Endothelial cell of umbilical vein (primary cell): ENCODE measurements around the gene GALNT17. TPM values are rescaled to one million over a fixed set of nuclear protein-coding genes. Genes with fewer than 3 reads are reported as not detected.

Experiments used
- BruUV-seq: library from RNA; stranded (reverse); fragments of 400-500 nt; replicated peaks from 2 replicates; lab custom pipeline; 2021; lab: Mats Ljungman, UMichigan
- CTCF ChIA-PET: fragments of 300-600, 350-600 bp; sonication (Branson Sonifier 250); formaldehyde crosslinking; loops from one replicate; lab custom pipeline; 2021; ENCODE audit warnings: antibody characterized with exemption, inconsistent platforms; lab: Charles Lee
- POLR2A ChIA-PET: fragments of 300-600, 350-600 bp; sonication (Branson Sonifier 250); formaldehyde crosslinking; loops from one replicate; lab custom pipeline; 2021; ENCODE audit warnings: antibody characterized with exemption, inconsistent platforms; lab: Charles Lee
- DNase-seq: peaks from one replicate; pipeline ENCODE4 v3.0.0-alpha.2; 2011; ENCODE audit warnings: low read depth, low spot score
- FAIRE-seq: peaks from 2 replicates; lab custom pipeline; 2011; peaks lifted over from hg19 to GRCh38; lab: Jason Lieb, UNC
- H2AFZ ChIP-seq: 2 replicates; pipeline ENCODE4 v1.6.0; 2012; ENCODE audit warnings: low read depth, low read length, control low read depth, inconsistent platforms
- H3K27ac ChIP-seq: 2 replicates; pipeline ENCODE4 v1.5.1; 2011; ENCODE audit warnings: low read depth, mild to moderate bottlenecking, control low read depth, low read length, moderate library complexity; ENCODE audit not compliant: insufficient read depth
- H3K27me3 ChIP-seq, 2 experiments: 2 replicates each; pipeline versions ENCODE4 v1.6.0 to v1.6.1; 2011; ENCODE audit warnings: low read length in 2 of 2, mixed read lengths in 1 of 2; ENCODE audit not compliant: control insufficient read depth in 2 of 2, insufficient read depth in 2 of 2
- H3K36me3 ChIP-seq, 2 experiments: 2 replicates in 1 of 2; 3 replicates in 1 of 2; pipeline ENCODE4 v1.5.1; 2011; ENCODE audit warnings: low read length in 2 of 2, mild to moderate bottlenecking in 1 of 2, moderate library complexity in 1 of 2; ENCODE audit not compliant: control insufficient read depth in 2 of 2, insufficient read depth in 2 of 2; ENCODE audit errors: extremely low read depth in 1 of 2
- H3K4me1 ChIP-seq: 3 replicates; pipeline ENCODE4 v1.5.1; 2011; ENCODE audit warnings: mild to moderate bottlenecking, low read length; ENCODE audit not compliant: control insufficient read depth, insufficient read depth; ENCODE audit errors: extremely low read depth
- H3K4me2 ChIP-seq: 2 replicates; pipeline ENCODE4 v1.6.1; 2011; ENCODE audit warnings: low read length, control low read depth, mixed read lengths; ENCODE audit not compliant: insufficient read depth
- H3K4me3 ChIP-seq, 3 experiments: fragments of 200-600 bp in 1 of 3; sonication (generic), shearing (Covaris generic) in 1 of 3; replicated peaks in 1 of 3; 2 replicates each; pipeline ENCODE4 v1.5.1; 2011 to 2016; ENCODE audit warnings: control low read depth in 3 of 3, low read length in 3 of 3, mild to moderate bottlenecking in 2 of 3, inconsistent platforms in 1 of 3, low read depth in 1 of 3, moderate library complexity in 1 of 3; ENCODE audit not compliant: insufficient read depth in 1 of 3
- H3K79me2 ChIP-seq: 2 replicates; pipeline ENCODE4 v1.6.0; 2012; ENCODE audit warnings: low read length, inconsistent platforms; ENCODE audit not compliant: control insufficient read depth, insufficient read depth
- H3K9ac ChIP-seq: replicated peaks from 2 replicates; pipeline ENCODE3; 2011; ENCODE audit warnings: low read length, control low read depth; ENCODE audit not compliant: insufficient read depth; ENCODE audit errors: extremely low read depth
- H3K9me1 ChIP-seq: replicated peaks from 3 replicates; pipeline ENCODE4 v1.6.0; 2011; ENCODE audit warnings: mild to moderate bottlenecking, low read length; ENCODE audit not compliant: control insufficient read depth, insufficient read depth; ENCODE audit errors: extremely low read depth
- H3K9me3 ChIP-seq: replicated peaks from 2 replicates; pipeline ENCODE4 v1.5.1; 2012; ENCODE audit warnings: low read length, inconsistent platforms; ENCODE audit not compliant: control insufficient read depth, insufficient read depth
- H4K20me1 ChIP-seq: replicated peaks from 2 replicates; pipeline ENCODE3; 2011; ENCODE audit warnings: mild to moderate bottlenecking, low read length; ENCODE audit not compliant: control insufficient read depth, insufficient read depth; ENCODE audit errors: extremely low read depth
- CTCF ChIP-seq, 2 donors: IDR thresholded peaks; 1 replicate in 1 of 2; 2 replicates in 1 of 2; pipeline ENCODE4 v1.5.1; 2011; ENCODE audit warnings: low read length in 2 of 2, mild to moderate bottlenecking in 2 of 2, moderate library complexity in 2 of 2, control low read depth in 1 of 2, inconsistent platforms in 1 of 2, low read depth in 1 of 2; ENCODE audit not compliant: insufficient read depth in 1 of 2; ENCODE audit errors: extremely low read depth in 1 of 2
- EZH2 ChIP-seq: IDR thresholded peaks from 2 replicates; pipeline ENCODE4 v1.6.1; 2012; ENCODE audit warnings: borderline replicate concordance, low read depth, mild to moderate bottlenecking, moderate library complexity, low read length, inconsistent platforms; ENCODE audit not compliant: severe bottlenecking
- GATA2 ChIP-seq: IDR thresholded peaks from 2 replicates; pipeline ENCODE4 v1.7.0; 2011; ENCODE audit warnings: low read depth, mild to moderate bottlenecking, moderate library complexity, mixed read lengths, low read length; ENCODE audit not compliant: insufficient read length, insufficient read depth
- JUN ChIP-seq: IDR thresholded peaks from 2 replicates; pipeline ENCODE4 v1.6.1; 2011; ENCODE audit warnings: borderline replicate concordance, low read depth; ENCODE audit not compliant: insufficient read length, insufficient read depth
- MAX ChIP-seq: IDR thresholded peaks from 2 replicates; pipeline ENCODE4 v1.6.1; 2011; ENCODE audit not compliant: insufficient read depth, insufficient read length
- MYC ChIP-seq: IDR thresholded peaks from one replicate; pipeline ENCODE4 v1.6.1; 2011; ENCODE audit warnings: mild to moderate bottlenecking, low read depth, low read length
- POLR2A ChIP-seq: IDR thresholded peaks from 2 replicates; pipeline ENCODE4 v1.6.1; 2012; ENCODE audit warnings: low read depth, mild to moderate bottlenecking, control low read depth, low read length
- POLR2AphosphoS5 ChIP-seq: IDR thresholded peaks from 2 replicates; pipeline ENCODE4 v1.6.1; 2012; ENCODE audit warnings: low read depth, mild to moderate bottlenecking, control low read depth, low read length, moderate library complexity; ENCODE audit not compliant: insufficient read depth
- dilution Hi-C: fragments of 300-500 bp; cut with MboI; formaldehyde crosslinking; loops from one replicate; pipeline ENCODE4 v1.15.0; 2019; ENCODE audit warnings: low sequenced_read_pairs; ENCODE audit not compliant: extremely low pct_ligation_motif_present
- intact Hi-C: fragments of 100-400 bp; cut with micrococcal nuclease; formaldehyde crosslinking; loops from one replicate; pipeline ENCODE4 v1.10.0; 2022
- polyA plus RNA-seq, 4 experiments: library from polyadenylated mRNA; depleted of rRNA in 3 of 4; stranded (reverse) in 3 of 4; unstranded in 1 of 4; fragments of >200 nt; gene quantifications; 2 replicates each; pipeline versions ENCODE4 v1.2.1 to v1.2.3, GENCODE V29; 2011 to 2012; ENCODE audit warnings: missing spikeins in 1 of 4
- total RNA-seq: library from RNA; stranded (reverse); gene quantifications from 2 replicates; pipeline ENCODE4 v1.2.3, GENCODE V29; 2021

The GALNT17 gene
- total and polyA plus RNA-seq, 2 donors (not counting 3 experiments of a cell fraction or from before 2014, with no cell fraction given) = not detected

DNA sequence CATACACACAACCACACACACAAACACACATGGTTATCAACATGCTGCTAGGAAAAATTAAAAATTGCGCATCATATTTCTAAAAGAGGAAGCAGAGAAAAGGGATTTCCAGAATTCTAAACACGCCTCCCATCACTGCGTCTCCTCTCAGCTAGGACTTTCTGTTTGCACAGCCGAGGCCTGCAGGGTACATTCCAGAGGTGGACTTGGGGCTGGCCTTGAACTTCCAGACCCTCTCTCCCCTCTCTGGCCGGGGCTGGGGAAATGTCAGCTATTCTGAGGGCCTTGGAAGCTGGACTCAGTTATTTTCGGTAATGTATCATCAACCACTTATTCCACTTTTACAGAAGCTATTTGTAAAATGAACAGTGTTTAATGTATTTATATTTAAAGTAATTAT is 168.7 kb downstream of the GALNT17 start:
- Histone ChIP-seq H3K79me2 (no peaks in the 10 kb centered on the region), H3K9me3 (peaks cover 2% of the 10 kb centered on the region), H3K9ac (no peak overlapping the region), H3K4me1 (no peaks in the 10 kb centered on the region), H3K27ac (no peak overlapping the region), H3K9me1 (no peaks in the 10 kb centered on the region), H4K20me1 (no peaks in the 10 kb centered on the region), H3K4me2 (no peak overlapping the region), H3K27me3 (no peaks in the 10 kb centered on the region), H3K36me3 (no peaks in the 10 kb centered on the region), H2AFZ (no peak overlapping the region), H3K4me3 (no peak overlapping the region)
- intact Hi-C loops (no loop called here), dilution Hi-C loops (no loop called here)
- TF ChIP-seq CTCF (IDR thresholded peaks at IDR 0.05; ENCODE audit: extremely low read depth in 1 of 2, insufficient read depth in 1 of 2, low read depth in 1 of 2, low read length in 2 of 2) (no peak), MAX (no peak), GATA2 (no peak), POLR2A (no peak), EZH2 (no peak), JUN (no peak), POLR2AphosphoS5 (no peak), MYC (no peak)
- FAIRE-seq (no peak), DNase-seq (no peak)
- ChIA-PET CTCF (no interaction called here), POLR2A (no interaction called here)
- no TSS peak for BruUV-seq
